Stimulated activated CD4-positive, alpha-beta T cell treated with anti-CD3 and anti-CD28 coated beads, Interleukin-2, amount 100 ng/mL, for 48 hours (primary cell): Measurements from ENCODE around the gene E2F1.
"Not testable (repeated sequence)": the region's sequence is repeated elsewhere in the genome, so short reads cannot be mapped to it uniquely, and the experiment has no call there.

ENCODE experiments used
- DNase-seq, 2 donors: peaks; one replicate each; pipeline ENCODE4 v3.0.0-alpha.2; 2020

The E2F1 gene

DNA sequence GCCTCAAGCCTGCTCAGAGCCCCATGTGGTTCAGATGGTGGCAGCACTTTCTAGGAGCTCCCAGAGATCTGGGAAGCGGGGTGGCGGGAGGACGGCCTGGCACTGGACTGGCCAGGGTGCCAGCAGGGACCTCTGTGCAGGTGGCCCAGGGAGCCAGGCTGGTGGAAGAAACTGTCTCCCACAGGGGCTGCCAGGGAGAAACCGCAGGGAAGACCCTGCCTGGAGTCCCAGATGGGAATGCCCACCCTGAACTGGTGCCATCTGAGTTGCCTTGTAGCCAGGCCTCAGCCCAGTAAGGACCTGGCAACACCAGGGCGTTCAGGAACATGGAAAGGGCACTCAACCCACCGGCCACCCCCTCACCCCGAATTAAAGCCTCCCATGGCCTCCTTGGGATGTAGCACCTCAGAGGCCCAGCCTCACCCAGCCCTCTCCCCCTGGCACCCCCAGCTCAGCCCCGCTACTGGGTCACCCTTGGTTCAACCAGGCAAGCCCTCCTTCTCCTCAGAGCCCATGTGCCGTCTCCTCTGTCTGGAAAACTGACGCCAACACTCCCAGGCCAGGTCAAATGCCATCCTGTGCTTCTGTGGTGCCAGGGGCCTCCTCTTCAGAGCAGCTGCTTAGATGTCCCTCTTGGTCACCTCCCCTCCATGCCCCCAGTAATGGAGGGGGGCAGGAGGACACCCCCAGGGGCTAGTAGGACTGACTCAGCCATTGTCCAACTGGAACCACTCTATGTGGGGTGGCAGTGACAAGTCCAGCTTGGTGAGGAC lies 30.0 kb downstream of the E2F1 start:
- no peak for DNase-seq

DNA sequence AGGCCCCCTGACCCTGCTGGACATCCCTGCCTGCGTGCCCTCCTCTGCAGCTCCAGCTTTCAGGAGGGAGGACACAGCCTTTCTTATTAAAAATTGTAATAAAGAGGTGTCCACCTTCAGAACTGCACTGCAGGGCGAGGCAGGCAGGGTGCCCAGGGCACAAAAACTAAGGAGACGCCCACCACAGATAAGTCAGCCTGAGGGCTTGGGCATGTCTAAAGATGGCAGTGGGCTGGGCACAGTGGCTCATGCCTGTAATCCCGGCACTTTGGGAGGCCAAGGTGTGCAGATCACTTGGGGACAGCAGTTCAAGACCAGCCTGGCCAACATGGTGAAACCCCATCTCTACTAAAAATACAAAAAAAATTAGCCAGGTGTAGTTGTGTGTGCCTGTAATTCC lies 31.0 kb downstream of the E2F1 start:
- DNase-seq: no peak

DNA sequence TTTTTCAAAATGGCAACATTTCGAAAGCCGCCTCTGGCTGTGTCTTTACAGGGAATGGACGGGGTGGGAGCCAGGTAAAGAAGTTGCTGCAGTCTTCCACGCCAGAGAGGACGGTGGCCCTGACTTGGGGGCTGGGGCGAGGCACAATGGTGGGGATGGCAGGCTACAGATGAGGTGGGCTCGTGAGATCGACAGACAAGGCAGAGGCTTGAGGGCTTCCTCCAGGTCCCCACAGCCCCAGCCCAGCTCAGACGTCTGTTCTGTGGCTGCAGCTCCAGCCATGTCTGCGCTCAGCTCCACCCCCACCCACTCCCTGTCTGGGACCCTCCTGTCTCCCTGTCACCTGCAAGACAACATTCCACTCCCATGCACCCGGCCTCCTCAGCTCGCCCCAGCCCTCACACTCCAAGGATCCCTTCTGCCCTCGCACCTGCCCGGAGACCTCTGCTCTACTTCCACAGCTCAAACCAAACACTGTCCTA lies 31.5 kb downstream of the E2F1 start:
- DNase-seq: no peak

DNA sequence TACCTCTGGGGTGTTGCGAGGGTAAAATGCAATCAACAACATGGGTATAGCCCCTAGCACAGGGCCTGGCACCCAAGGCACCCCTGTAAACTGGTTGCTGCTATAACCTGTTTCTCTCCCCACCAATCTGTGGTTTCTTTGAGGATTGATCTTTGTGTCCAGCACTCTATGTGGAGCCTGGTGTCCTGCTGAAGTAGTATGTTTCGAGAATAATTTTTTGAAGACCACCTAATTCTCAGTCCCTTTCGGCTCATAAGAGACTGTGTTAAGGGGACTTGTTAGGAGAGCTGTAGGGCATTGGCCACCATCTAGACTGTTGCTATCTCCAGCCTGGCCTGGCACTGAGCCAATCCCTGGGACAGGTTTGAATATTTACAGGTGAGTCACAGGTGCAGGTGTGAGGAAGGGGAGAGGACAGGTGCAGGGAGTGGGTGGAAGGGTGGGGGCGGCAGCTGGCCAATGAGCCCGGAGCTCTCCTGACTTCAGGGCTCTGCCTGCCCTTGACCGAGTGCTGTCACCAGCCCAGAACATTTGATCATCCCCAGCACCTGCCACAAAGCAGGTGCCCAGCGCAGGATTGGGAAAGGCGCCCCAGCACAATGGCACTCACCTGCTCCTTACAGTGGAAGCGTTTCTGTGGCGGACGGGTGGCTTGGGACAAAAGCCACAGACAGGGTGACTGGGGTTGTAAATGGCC lies 32.1 kb downstream of the E2F1 start:
- DNase-seq: no peak

- DNase-seq: no peak
Measured at GRCh38 chr20:33653218-33653899, 32.8 kb downstream of the E2F1 start.

- no peak for DNase-seq
Measured at GRCh38 chr20:33651562-33652048, 34.6 kb downstream of the E2F1 start.

- DNase-seq: no peak
Measured at GRCh38 chr20:33650753-33651561, 35.2 kb downstream of the E2F1 start.

GRCh38 chr20:33650111-33650752 lies 36.0 kb downstream of the E2F1 start:
- DNase-seq: no peak

DNA sequence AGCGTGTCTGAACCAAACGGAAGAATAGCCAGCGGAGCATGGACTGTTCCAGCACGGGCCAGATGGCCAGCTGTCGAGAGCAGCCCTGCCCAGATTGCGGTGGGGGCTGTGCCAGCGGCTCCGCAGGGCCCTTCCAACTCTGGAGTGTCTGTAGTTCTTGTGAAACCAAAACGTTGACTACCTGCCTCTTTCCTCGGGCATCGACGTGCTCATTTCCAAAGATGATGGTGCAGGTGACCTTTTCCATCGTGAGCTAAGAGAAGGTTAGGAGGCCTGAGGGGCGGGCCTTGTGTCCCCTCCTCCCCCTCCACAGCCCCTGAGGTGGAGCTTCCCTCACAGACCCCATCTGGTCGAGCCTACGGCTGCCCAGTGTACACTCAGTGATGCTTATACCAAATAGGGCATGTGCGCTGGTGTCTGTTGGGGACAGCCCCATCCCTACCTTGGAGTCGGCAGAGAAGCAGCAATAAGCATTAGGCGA lies 36.9 kb downstream of the E2F1 start:
- DNase-seq: no peak

GRCh38 chr20:33648396-33649004 lies 37.7 kb downstream of the E2F1 start:
- DNase-seq: no peak

GRCh38 chr20:33647603-33648395 lies 38.4 kb downstream of the E2F1 start:
- DNase-seq: no peak

DNA sequence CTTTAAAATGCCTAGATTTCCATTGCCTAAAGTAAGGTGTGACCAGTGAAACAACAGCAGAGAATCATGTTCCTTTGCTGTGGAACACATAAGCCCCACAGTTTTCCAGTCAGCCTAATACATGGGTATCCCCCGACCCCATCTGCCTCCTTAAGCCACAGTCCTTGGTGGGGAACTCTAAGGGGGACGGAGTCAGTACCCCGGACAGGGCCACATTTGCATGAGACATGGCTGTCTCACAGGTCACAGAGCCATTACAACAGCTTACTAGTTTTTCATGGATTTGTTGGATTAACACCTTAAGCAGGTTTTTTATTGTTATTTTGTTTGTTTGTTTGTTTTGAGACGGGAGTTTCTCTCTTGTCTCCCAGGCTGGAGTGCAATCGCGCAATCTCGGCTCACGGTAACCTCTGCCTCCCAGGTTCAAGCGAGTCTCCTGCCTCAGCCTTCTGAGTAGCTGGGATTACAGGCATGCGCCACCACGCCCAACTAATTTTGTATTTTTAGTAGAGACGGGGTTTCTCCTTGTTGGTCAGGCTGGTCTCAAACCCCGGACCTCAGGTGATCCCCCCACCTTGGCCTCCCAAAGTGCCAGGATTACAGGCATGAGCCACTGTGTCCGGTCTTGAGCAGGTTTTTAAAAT lies 39.1 kb downstream of the E2F1 start:
- not testable (repeated sequence) for DNase-seq

DNA sequence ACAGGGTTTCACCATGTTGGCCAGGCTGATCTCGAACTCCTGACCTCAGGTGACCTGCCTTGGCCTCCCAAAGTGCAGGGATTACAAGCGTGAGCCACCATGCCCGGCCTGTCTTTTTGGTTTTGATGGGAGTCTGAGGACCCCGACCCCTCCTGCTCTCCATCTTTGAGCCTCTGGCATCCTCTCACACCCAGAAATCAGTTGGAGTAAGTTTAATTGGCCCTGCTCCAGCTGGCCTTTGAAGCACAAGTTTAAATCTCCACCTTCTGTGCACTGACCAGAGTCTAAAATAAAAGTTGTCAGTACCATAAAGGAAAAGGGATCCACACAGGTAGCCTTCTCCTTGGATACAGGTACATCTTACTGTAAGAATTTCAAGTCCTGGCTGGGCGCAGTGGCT lies 40.0 kb downstream of the E2F1 start:
- DNase-seq: no peak

- DNase-seq: no peak
Measured at GRCh38 chr20:33645396-33645795, 40.8 kb downstream of the E2F1 start.

GRCh38 chr20:33645072-33645358 lies 41.2 kb downstream of the E2F1 start:
- no peak for DNase-seq

GRCh38 chr20:33644313-33645071 lies 41.7 kb downstream of the E2F1 start:
- DNase-seq: no peak

- DNase-seq: no peak
Measured at GRCh38 chr20:33640287-33640686, 45.9 kb downstream of the E2F1 start.

- no peak for DNase-seq
Measured at GRCh38 chr20:33636776-33637175, 49.4 kb downstream of the E2F1 start.

DNA sequence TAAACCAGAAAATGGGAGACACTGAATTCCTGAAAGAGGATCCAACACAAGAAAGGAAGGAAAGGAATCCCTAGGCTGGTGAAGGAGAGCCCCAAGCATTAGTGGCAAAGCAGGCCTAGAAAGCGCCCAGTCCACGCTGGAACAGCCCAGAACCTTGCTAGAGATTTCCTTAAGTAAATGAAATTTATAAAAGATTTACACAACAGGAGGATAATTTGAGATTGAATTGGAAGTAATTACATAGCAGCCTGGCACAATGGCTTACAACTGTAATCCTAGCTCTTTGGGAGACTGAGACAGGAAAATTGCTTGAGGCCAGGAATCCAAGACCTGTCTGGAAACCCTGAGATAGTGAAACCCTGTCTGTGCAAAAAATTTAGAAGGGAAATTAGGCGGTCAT lies 50.8 kb downstream of the E2F1 start:
- no peak for DNase-seq

DNA sequence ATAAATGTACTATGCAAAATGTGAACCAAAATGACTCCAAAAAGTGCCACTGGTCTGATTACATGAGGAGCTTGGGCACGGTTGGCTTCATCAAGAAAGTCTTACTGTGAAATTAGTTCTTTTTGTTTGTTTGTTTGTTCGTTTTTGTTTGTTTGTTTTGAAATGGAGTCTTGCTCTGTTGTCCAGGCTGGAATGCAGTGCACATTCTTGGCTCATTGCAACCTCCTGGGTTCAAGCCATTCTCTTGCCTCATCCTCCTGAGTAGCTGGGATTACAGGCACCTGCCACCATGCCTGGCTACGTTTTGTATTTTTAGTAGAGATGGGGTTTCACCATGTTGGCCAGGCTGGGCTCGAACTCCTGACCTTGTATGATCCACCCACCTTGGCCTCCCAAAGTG lies 54.3 kb downstream of the E2F1 start:
- DNase-seq: not testable (repeated sequence)
